Keratinocyte (primary cell): ENCODE measurements around the gene CRYGD. TPM values are rescaled to one million over a fixed set of nuclear protein-coding genes. Genes with fewer than 3 reads are reported as not detected.

Experiments used
- DNase-seq: peaks from one replicate; pipeline ENCODE4 v3.0.0-alpha.2; 2011; ENCODE audit warnings: low read depth, missing footprints, low spot score
- FAIRE-seq: peaks from 2 replicates; lab custom pipeline; 2011; peaks lifted over from hg19 to GRCh38; lab: Jason Lieb, UNC
- H2AFZ ChIP-seq: 2 replicates; pipeline ENCODE4 v1.6.0; 2012; ENCODE audit warnings: low read length, control low read depth, inconsistent platforms; ENCODE audit not compliant: control insufficient read depth
- H3K27ac ChIP-seq: 2 replicates; pipeline ENCODE4 v1.5.1; 2011; ENCODE audit warnings: low read length; ENCODE audit not compliant: control insufficient read depth, insufficient read depth
- H3K27me3 ChIP-seq: 3 replicates; pipeline ENCODE4 v1.6.0; 2011; ENCODE audit warnings: low read length; ENCODE audit not compliant: control insufficient read depth, insufficient read depth; ENCODE audit errors: extremely low read depth
- H3K36me3 ChIP-seq, 2 experiments: 2 replicates in 1 of 2; 3 replicates in 1 of 2; pipeline ENCODE4 v1.5.1; 2011; ENCODE audit warnings: low read length in 2 of 2, mild to moderate bottlenecking in 1 of 2; ENCODE audit not compliant: control insufficient read depth in 2 of 2, insufficient read depth in 2 of 2; ENCODE audit errors: extremely low read depth in 1 of 2
- H3K4me1 ChIP-seq: 3 replicates; pipeline ENCODE4 v1.5.1; 2011; ENCODE audit warnings: low read length; ENCODE audit not compliant: control insufficient read depth, insufficient read depth; ENCODE audit errors: extremely low read depth
- H3K4me2 ChIP-seq: 3 replicates; pipeline ENCODE4 v1.6.0; 2011; ENCODE audit warnings: low read depth, low read length; ENCODE audit not compliant: control insufficient read depth, insufficient read depth; ENCODE audit errors: extremely low read depth
- H3K4me3 ChIP-seq, 3 experiments: fragments of 200-600 bp in 1 of 3; sonication (generic) in 1 of 3; 2 replicates in 2 of 3; 3 replicates in 1 of 3; pipeline ENCODE4 v1.5.1; 2011 to 2016; ENCODE audit warnings: low read length in 3 of 3, mild to moderate bottlenecking in 3 of 3, control low read depth in 2 of 3, inconsistent platforms in 1 of 3, low read depth in 1 of 3, mixed read lengths in 1 of 3, mixed run types in 1 of 3, moderate library complexity in 1 of 3; ENCODE audit not compliant: control insufficient read depth in 2 of 3, insufficient read depth in 2 of 3; ENCODE audit errors: extremely low read depth in 1 of 3
- H3K79me2 ChIP-seq: 2 replicates; pipeline ENCODE4 v1.6.0; 2012; ENCODE audit warnings: low read length; ENCODE audit not compliant: control insufficient read depth, insufficient read depth
- H3K9ac ChIP-seq: 3 replicates; pipeline ENCODE4 v1.6.0; 2011; ENCODE audit warnings: low read length; ENCODE audit not compliant: control insufficient read depth, insufficient read depth; ENCODE audit errors: extremely low read depth
- H3K9me1 ChIP-seq: 3 replicates; pipeline ENCODE4 v1.6.0; 2011; ENCODE audit warnings: low read length; ENCODE audit not compliant: control insufficient read depth, insufficient read depth; ENCODE audit errors: extremely low read depth
- H3K9me3 ChIP-seq: 2 replicates; pipeline ENCODE4 v1.5.1; 2012; ENCODE audit warnings: low read depth, low read length; ENCODE audit not compliant: control insufficient read depth
- H4K20me1 ChIP-seq: 3 replicates; pipeline ENCODE4 v1.6.0; 2011; ENCODE audit warnings: low read length; ENCODE audit not compliant: control insufficient read depth, insufficient read depth; ENCODE audit errors: extremely low read depth
- EZH2 ChIP-seq: IDR thresholded peaks from one replicate; pipeline ENCODE4 v1.6.1; 2012; ENCODE audit warnings: inconsistent platforms, mild to moderate bottlenecking, low read length, moderate library complexity
- dilution Hi-C: fragments of 300-500 bp; cut with MboI; formaldehyde crosslinking; loops from one replicate; pipeline ENCODE4 v1.7.0; 2020; ENCODE audit warnings: low sequenced_read_pairs; ENCODE audit not compliant: extremely low pct_ligation_motif_present
- polyA plus RNA-seq, 5 experiments: library from polyadenylated mRNA; depleted of rRNA in 3 of 5; stranded (reverse) in 3 of 5; stranded (forward) in 1 of 5; unstranded in 1 of 5; fragments of >200 nt; gene quantifications; 1 replicate in 1 of 5; 2 replicates in 3 of 5; 3 replicates in 1 of 5; pipeline versions ENCODE4 v1.2.1 to v1.2.3, GENCODE V29; 2011 to 2012; ENCODE audit warnings: missing spikeins in 2 of 5, low read depth in 1 of 5, low replicate concordance in 1 of 5
- TF ChIP-seq, protein P1 (sequence below), 3 experiments: IDR thresholded peaks in 1 of 3; conservative IDR thresholded peaks in 1 of 3; optimal IDR thresholded peaks in 1 of 3; 2 replicates in 2 of 3; 3 replicates in 1 of 3; pipeline versions ENCODE3 to v1.5.1; 2011; ENCODE audit warnings: low read length in 3 of 3, mild to moderate bottlenecking in 3 of 3, moderate library complexity in 2 of 3, control low read depth in 1 of 3, inconsistent platforms in 1 of 3; ENCODE audit not compliant: insufficient read depth in 2 of 3; ENCODE audit errors: extremely low read depth in 1 of 3

The CRYGD gene
- polyA plus RNA-seq, 1 donor (not counting 4 experiments of a cell fraction or from before 2014, with no cell fraction given): not detected

- Histone ChIP-seq H3K9me3 (no peaks in the 10 kb centered on the region), H3K36me3 (no peaks in the 10 kb centered on the region), H3K27ac (no peak overlapping the region), H3K4me1 (no peaks in the 10 kb centered on the region), H3K9ac (no peak overlapping the region), H4K20me1 (no peaks in the 10 kb centered on the region), H3K79me2 (no peaks in the 10 kb centered on the region), H3K27me3 (no peaks in the 10 kb centered on the region), H3K9me1 (no peaks in the 10 kb centered on the region), H2AFZ (no peak overlapping the region), H3K4me3 (no peak overlapping the region), H3K4me2 (no peak overlapping the region)
- DNase-seq (no peak), FAIRE-seq (no peak)
- no peak for TF ChIP-seq EZH2
- TF ChIP-seq, protein P1, sequence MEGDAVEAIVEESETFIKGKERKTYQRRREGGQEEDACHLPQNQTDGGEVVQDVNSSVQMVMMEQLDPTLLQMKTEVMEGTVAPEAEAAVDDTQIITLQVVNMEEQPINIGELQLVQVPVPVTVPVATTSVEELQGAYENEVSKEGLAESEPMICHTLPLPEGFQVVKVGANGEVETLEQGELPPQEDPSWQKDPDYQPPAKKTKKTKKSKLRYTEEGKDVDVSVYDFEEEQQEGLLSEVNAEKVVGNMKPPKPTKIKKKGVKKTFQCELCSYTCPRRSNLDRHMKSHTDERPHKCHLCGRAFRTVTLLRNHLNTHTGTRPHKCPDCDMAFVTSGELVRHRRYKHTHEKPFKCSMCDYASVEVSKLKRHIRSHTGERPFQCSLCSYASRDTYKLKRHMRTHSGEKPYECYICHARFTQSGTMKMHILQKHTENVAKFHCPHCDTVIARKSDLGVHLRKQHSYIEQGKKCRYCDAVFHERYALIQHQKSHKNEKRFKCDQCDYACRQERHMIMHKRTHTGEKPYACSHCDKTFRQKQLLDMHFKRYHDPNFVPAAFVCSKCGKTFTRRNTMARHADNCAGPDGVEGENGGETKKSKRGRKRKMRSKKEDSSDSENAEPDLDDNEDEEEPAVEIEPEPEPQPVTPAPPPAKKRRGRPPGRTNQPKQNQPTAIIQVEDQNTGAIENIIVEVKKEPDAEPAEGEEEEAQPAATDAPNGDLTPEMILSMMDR (optimal IDR thresholded peaks at IDR 0.05 in 1 of 3, IDR thresholded peaks at IDR 0.05 in 1 of 3, conservative IDR thresholded peaks at IDR 0.05 in 1 of 3; ENCODE audit: extremely low read depth in 1 of 3, insufficient read depth in 2 of 3, low read length in 3 of 3): peak in 2 of 3 experiments; percentile 23 to 36
- dilution Hi-C loops: no loop called here
Observed at GRCh38 chr2:208148803-208149202, 24.5 kb upstream of the CRYGD start.

- no peaks in the 10 kb centered on the region for H3K9me3 ChIP-seq
- H3K36me3 ChIP-seq: no peaks in the 10 kb centered on the region
- H3K9me1 ChIP-seq: no peaks in the 10 kb centered on the region
- dilution Hi-C loops: no loop called here
- H3K27ac ChIP-seq: no peak overlapping the region
- H3K9ac ChIP-seq: no peak overlapping the region
- H3K79me2 ChIP-seq: no peaks in the 10 kb centered on the region
- no peaks in the 10 kb centered on the region for H3K27me3 ChIP-seq
- H3K4me1 ChIP-seq: no peaks in the 10 kb centered on the region
- H4K20me1 ChIP-seq: no peaks in the 10 kb centered on the region
- no peak overlapping the region for H3K4me3 ChIP-seq
- H3K4me2 ChIP-seq: no peak overlapping the region
- no peak for TF ChIP-seq EZH2
- TF ChIP-seq, protein P1 (optimal IDR thresholded peaks at IDR 0.05 in 1 of 3, IDR thresholded peaks at IDR 0.05 in 1 of 3, conservative IDR thresholded peaks at IDR 0.05 in 1 of 3; ENCODE audit: extremely low read depth in 1 of 3, insufficient read depth in 2 of 3, low read length in 3 of 3): no peak
- FAIRE-seq (no peak), DNase-seq (no peak)
- no peak overlapping the region for H2AFZ ChIP-seq
Observed at GRCh38 chr2:208147759-208148158, 23.4 kb upstream of the CRYGD start.
